ENCODE results near the gene HS6ST1.

Gene HS6ST1

DNA sequence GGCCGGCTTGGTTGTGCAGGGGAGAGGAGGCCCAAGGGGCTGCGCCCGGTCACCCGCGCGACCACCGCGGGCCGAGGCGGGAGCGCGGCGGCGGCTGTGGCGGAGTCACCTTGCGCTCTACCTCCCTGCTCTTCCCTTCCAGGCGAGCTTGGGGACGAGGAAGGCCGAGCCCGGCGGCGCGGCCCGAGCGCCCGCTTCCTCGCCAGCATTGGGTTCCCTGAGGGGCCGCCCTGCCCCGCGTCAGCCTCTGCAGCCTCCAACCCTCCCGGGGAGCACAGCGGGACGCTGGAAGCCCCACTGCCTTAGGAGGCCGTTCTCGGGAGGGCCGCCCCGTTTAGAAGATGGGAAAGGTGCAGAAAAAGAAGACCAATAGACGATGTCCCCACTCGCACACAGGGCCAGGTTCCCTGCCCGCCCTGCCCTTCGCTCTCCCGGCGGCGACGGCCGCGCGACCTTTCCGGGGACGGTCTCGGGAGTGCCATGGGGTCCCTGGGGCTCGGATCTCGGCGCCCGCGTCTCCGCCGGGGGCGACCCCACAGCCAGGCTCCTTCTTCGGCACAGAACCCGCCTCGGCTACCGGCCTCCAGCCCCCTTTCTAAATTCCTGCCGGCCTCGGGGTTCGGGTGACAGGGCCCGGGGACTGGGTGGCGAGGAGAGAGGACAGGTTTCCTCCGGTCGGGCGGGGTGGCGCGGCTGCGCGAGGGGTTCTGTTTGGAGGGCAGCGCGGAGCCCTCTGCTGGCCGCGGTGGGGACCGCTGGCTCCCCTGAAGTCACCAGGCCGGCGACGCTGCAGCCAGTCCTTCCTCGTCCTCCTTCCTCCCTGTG lies 85.5 kb downstream of the HS6ST1 start:
- peak; percentile 23 for DNase-seq (ENCODE audit: extremely low read depth, low read depth)
- TF ChIP-seq, protein P1, sequence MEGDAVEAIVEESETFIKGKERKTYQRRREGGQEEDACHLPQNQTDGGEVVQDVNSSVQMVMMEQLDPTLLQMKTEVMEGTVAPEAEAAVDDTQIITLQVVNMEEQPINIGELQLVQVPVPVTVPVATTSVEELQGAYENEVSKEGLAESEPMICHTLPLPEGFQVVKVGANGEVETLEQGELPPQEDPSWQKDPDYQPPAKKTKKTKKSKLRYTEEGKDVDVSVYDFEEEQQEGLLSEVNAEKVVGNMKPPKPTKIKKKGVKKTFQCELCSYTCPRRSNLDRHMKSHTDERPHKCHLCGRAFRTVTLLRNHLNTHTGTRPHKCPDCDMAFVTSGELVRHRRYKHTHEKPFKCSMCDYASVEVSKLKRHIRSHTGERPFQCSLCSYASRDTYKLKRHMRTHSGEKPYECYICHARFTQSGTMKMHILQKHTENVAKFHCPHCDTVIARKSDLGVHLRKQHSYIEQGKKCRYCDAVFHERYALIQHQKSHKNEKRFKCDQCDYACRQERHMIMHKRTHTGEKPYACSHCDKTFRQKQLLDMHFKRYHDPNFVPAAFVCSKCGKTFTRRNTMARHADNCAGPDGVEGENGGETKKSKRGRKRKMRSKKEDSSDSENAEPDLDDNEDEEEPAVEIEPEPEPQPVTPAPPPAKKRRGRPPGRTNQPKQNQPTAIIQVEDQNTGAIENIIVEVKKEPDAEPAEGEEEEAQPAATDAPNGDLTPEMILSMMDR (IDR thresholded peaks at IDR 0.05; ENCODE audit: low read depth, low read length), result peak; percentile 94

DNA sequence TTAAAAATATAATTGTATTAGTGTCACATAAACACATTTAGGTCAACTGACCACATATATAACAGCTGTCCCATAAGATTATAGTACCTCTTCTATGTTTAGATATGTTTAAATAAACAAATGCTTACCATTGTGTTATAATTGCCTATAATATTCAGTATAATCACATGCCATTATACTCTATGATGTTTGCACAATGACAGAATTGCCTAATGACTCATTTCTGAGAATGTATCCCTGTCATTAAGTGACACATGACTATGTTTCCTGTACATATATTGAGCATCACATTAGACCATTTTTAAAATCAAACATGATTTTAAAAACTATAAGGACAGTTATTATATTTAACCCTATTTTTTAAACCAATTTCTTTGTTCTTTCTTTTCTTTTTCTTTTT lies 89.8 kb downstream of the HS6ST1 start:
- TF ChIP-seq, protein P1 (IDR thresholded peaks at IDR 0.05; ENCODE audit: low read depth, low read length), result no peak
- DNase-seq (ENCODE audit: extremely low read depth, low read depth), result no peak

DNA sequence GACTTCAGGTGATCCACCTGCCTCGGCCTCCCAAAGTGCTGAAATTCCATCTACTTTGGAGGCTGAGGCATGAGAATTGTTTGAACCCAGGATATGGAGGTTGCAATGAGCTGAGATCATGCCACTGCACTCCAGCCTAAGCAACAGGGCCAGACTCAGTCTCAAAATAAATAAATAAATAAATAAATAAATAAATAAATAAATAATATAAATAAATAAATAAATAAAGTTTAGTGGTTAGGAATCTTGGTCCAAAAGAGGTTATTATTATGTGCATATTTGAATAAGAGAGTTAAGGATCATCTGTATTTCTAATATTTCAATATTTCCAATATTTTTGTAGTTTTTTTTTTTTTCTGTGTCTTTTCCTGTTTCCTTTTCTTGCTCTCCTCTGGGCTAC lies 90.8 kb downstream of the HS6ST1 start:
- TF ChIP-seq, protein P1 (IDR thresholded peaks at IDR 0.05; ENCODE audit: low read depth, low read length), result no peak
- DNase-seq (ENCODE audit: extremely low read depth, low read depth), result no peak

DNA sequence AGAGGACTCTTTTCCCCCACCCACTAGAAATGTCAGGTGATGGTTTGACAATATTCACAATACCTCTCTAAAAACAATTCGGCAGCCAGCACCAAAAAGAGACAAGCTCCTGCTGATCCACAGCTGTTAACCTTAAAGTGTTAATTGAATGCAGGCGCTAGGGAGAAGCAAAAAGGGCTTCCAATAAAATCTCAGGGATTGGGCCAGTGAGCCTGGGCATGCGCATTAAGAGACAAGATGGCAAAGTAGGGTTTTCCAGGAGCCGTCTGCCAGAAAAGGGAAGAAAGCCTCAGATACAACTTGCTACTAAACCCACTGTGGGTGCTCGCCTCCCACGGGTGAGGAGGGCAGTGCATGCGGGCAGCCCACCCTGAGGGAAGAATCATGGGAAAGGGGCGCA lies 98.8 kb downstream of the HS6ST1 start:
- TF ChIP-seq, protein P1 (IDR thresholded peaks at IDR 0.05; ENCODE audit: low read depth, low read length), result no peak
- no peak for DNase-seq (ENCODE audit: extremely low read depth, low read depth)

DNA sequence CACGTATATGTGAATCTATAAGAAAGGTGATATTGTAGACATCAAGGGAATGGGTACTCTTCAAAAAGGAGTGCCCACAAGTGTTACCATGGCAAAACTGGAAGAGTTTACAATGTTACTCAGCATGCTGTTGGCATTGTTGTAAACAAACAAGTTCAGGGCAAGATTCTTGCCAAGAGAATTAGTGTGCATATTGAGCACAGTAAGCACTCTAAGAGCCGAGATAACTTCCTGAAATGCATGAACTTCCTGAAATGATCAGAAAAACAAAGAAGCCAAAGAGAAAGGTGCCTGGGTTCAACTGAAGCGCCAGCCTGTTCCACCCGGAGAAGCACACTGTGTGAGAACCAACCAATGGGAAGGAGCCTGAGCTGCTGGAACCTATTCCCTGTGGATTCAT lies 101.0 kb downstream of the HS6ST1 start:
- DNase-seq (ENCODE audit: extremely low read depth, low read depth), result no peak

DNA sequence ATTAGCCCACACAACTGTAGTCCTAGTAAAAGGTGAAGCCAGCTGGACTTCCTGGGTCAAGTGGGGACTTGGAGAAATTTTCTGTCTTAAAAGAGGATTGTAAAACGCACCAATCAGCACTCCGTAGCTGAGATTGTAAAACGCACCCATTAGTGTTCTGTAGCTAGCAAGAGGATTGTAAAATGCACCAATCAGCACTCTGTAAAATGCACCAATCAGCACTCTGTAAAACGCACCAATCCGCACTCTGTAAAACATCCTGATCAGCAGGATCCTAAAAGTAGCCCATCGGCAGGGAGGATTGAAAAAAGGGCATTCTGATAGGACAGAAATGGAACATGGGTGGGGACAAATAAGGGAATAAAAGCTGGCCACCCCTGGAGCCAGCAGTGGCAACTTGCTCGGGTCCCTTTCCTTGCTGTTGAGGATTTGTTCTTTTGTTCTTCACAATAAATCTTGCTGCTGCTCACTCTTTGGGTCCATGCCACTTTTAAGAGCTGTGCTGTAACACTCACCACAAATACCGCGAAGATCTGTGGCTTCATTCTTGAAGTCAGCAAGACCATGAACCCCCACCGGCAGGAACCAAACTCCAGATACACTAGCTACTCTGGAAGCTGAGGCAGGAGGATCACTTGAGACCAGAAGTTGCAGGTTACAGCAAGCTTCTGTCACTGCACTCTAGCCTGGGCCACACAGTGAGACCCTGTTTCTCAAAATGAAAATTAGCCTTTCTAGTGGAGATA lies 102.6 kb downstream of the HS6ST1 start:
- DNase-seq (ENCODE audit: extremely low read depth, low read depth), result no peak

More for the DNA sequence above, 101.0 kb downstream of the HS6ST1 start:
- TF ChIP-seq, protein P1 (IDR thresholded peaks at IDR 0.05; ENCODE audit: low read depth, low read length), result no peak

More for the DNA sequence above, 102.6 kb downstream of the HS6ST1 start:
- TF ChIP-seq, protein P1 (IDR thresholded peaks at IDR 0.05; ENCODE audit: low read depth, low read length), result no peak
